Measurements from ENCODE around the gene AADAC.
"Not testable (repeated sequence)": the region's sequence is repeated elsewhere in the genome, so short reads cannot be mapped to it uniquely, and the experiment has no call there.

Gene AADAC

GRCh38 chr3:151777880-151778279 is 36.0 kb upstream of the AADAC start:
- no peaks in the 10 kb centered on the region for H3K4me1 Mint-ChIP-seq
- DNase-seq (ENCODE audit: low spot score in 2 of 2) (no peak), ATAC-seq (replicated peaks; ENCODE audit: extremely low read depth, poor library complexity, severe bottlenecking) (no peak)
- H3K36me3 Mint-ChIP-seq (ENCODE audit: insufficient read depth) = no peaks in the 10 kb centered on the region
- no peaks in the 10 kb centered on the region for H3K9me3 Mint-ChIP-seq
- no peak overlapping the region for H3K27ac Mint-ChIP-seq (ENCODE audit: low read depth)
- no peak overlapping the region for H3K4me3 Mint-ChIP-seq
- H3K27me3 Mint-ChIP-seq = peaks cover 28% of the 10 kb centered on the region

DNA sequence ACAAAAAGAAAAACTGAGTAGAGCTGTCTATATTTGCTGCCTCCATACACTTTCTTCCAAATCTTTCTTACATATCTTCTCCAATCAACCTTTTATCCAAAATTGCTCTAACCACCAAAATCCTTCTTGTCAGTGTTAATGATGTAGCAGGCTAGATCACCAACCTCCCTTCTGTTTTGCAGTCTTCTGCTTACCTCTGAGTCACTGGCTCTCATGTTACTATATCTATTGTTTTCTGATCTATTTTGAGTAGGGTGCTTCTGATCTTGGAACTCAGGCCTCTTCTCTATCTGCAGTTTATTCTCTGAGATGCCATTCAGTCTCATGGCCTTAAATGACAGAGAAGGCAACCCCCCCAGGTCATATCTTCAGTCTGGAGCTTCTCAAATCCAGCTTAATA is 26.3 kb upstream of the AADAC start:
- no peak overlapping the region for H3K4me3 Mint-ChIP-seq
- no peaks in the 10 kb centered on the region for H3K4me1 Mint-ChIP-seq
- H3K36me3 Mint-ChIP-seq (ENCODE audit: insufficient read depth) = no peaks in the 10 kb centered on the region
- H3K9me3 Mint-ChIP-seq = no peaks in the 10 kb centered on the region
- DNase-seq (ENCODE audit: low spot score in 2 of 2) (no peak), ATAC-seq (replicated peaks; ENCODE audit: extremely low read depth, poor library complexity, severe bottlenecking) (no peak)
- no peak overlapping the region for H3K27ac Mint-ChIP-seq (ENCODE audit: low read depth)
- no peaks in the 10 kb centered on the region for H3K27me3 Mint-ChIP-seq

- Mint-ChIP-seq H3K9me3 (no peaks in the 10 kb centered on the region), H3K4me3 (no peak overlapping the region), H3K36me3 (ENCODE audit: insufficient read depth) (no peaks in the 10 kb centered on the region), H3K27me3 (no peaks in the 10 kb centered on the region), H3K27ac (ENCODE audit: low read depth) (no peak overlapping the region), H3K4me1 (no peaks in the 10 kb centered on the region)
- DNase-seq (ENCODE audit: low spot score in 2 of 2) (no peak), ATAC-seq (replicated peaks; ENCODE audit: extremely low read depth, poor library complexity, severe bottlenecking) (no peak)
Observed at GRCh38 chr3:151788401-151788800, 25.5 kb upstream of the AADAC start.

GRCh38 chr3:151789853-151790463 is 24.0 kb upstream of the AADAC start:
- Mint-ChIP-seq H3K36me3 (ENCODE audit: insufficient read depth) (no peaks in the 10 kb centered on the region), H3K4me1 (no peaks in the 10 kb centered on the region), H3K27me3 (peaks cover 11% of the 10 kb centered on the region), H3K4me3 (no peak overlapping the region), H3K9me3 (no peaks in the 10 kb centered on the region), H3K27ac (ENCODE audit: low read depth) (no peak overlapping the region)
- ATAC-seq (replicated peaks; ENCODE audit: extremely low read depth, poor library complexity, severe bottlenecking) = no peak
- DNase-seq (ENCODE audit: low spot score in 2 of 2) = no peak

DNA sequence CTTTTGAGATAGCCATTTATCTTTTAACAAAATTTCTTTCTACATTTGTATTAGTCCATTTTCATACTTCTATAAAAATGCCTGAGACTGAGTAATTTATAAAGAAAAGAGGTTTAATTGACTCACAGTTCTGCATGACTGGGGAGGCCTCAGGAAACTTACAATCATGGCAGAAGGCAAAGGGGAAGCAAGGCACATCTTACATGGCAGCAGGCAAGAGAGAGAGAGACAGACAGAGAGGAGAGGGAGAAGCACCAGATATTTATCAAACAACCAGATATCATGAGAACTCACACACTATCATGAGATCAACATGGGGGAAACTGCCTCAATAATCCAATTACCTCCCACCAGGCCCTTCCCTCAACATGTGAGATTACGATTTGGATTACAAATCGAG is 23.2 kb upstream of the AADAC start:
- H3K27ac Mint-ChIP-seq (ENCODE audit: low read depth); H3K9me3 Mint-ChIP-seq; ATAC-seq (replicated peaks; ENCODE audit: extremely low read depth, poor library complexity, severe bottlenecking); H3K4me1 Mint-ChIP-seq; DNase-seq (ENCODE audit: low spot score in 2 of 2); H3K36me3 Mint-ChIP-seq (ENCODE audit: insufficient read depth); H3K4me3 Mint-ChIP-seq: not testable (repeated sequence)
- peaks cover 11% of the 10 kb centered on the region for H3K27me3 Mint-ChIP-seq

- Mint-ChIP-seq H3K4me1 (no peaks in the 10 kb centered on the region), H3K36me3 (ENCODE audit: insufficient read depth) (no peaks in the 10 kb centered on the region), H3K27me3 (peaks cover 11% of the 10 kb centered on the region), H3K4me3 (no peak overlapping the region), H3K27ac (ENCODE audit: low read depth) (no peak overlapping the region), H3K9me3 (no peaks in the 10 kb centered on the region)
- DNase-seq (ENCODE audit: low spot score in 2 of 2) (no peak), ATAC-seq (replicated peaks; ENCODE audit: extremely low read depth, poor library complexity, severe bottlenecking) (no peak)
Observed at GRCh38 chr3:151792411-151792810, 21.5 kb upstream of the AADAC start.

DNA sequence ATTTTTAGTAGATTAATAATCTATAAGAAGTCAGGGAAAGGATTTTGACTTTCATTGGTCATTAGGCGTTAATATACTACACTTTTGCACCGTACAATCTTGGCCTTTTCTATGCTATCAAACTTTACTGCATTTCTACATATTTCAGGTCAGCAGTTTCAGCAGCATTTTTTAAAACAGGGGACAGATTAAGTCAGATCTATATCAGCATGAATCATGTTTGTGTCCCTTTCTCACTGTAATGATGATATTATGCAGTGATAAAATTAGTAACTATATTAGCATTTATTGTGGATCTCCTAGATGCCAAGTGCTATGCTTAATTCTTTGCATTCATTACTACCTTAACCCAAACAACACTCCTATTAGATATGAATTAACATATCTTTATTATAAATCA is 20.3 kb upstream of the AADAC start:
- Mint-ChIP-seq H3K4me3 (no peak overlapping the region), H3K36me3 (ENCODE audit: insufficient read depth) (no peaks in the 10 kb centered on the region), H3K27ac (ENCODE audit: low read depth) (no peak overlapping the region), H3K9me3 (no peaks in the 10 kb centered on the region), H3K27me3 (peaks cover 11% of the 10 kb centered on the region), H3K4me1 (no peaks in the 10 kb centered on the region)
- DNase-seq (ENCODE audit: low spot score in 2 of 2) (no peak), ATAC-seq (replicated peaks; ENCODE audit: extremely low read depth, poor library complexity, severe bottlenecking) (no peak)

GRCh38 chr3:151794080-151794479 is 19.8 kb upstream of the AADAC start:
- no peak overlapping the region for H3K4me3 Mint-ChIP-seq
- ATAC-seq (replicated peaks; ENCODE audit: extremely low read depth, poor library complexity, severe bottlenecking) (no peak), DNase-seq (ENCODE audit: low spot score in 2 of 2) (no peak)
- H3K27me3 Mint-ChIP-seq = peaks cover 11% of the 10 kb centered on the region
- no peaks in the 10 kb centered on the region for H3K4me1 Mint-ChIP-seq
- H3K9me3 Mint-ChIP-seq = no peaks in the 10 kb centered on the region
- H3K27ac Mint-ChIP-seq (ENCODE audit: low read depth) = no peak overlapping the region
- no peaks in the 10 kb centered on the region for H3K36me3 Mint-ChIP-seq (ENCODE audit: insufficient read depth)

GRCh38 chr3:151795276-151795675 is 18.6 kb upstream of the AADAC start:
- ATAC-seq (replicated peaks; ENCODE audit: extremely low read depth, poor library complexity, severe bottlenecking) = no peak
- Mint-ChIP-seq H3K4me1 (no peaks in the 10 kb centered on the region), H3K27ac (ENCODE audit: low read depth) (no peak overlapping the region), H3K36me3 (ENCODE audit: insufficient read depth) (no peaks in the 10 kb centered on the region), H3K4me3 (no peak overlapping the region), H3K9me3 (no peaks in the 10 kb centered on the region), H3K27me3 (peaks cover 11% of the 10 kb centered on the region)
- DNase-seq (ENCODE audit: low spot score in 2 of 2) = no peak

- no peaks in the 10 kb centered on the region for H3K9me3 Mint-ChIP-seq
- peaks cover 11% of the 10 kb centered on the region for H3K27me3 Mint-ChIP-seq
- no peak for DNase-seq (ENCODE audit: low spot score in 2 of 2)
- H3K36me3 Mint-ChIP-seq (ENCODE audit: insufficient read depth) = no peaks in the 10 kb centered on the region
- no peak overlapping the region for H3K4me3 Mint-ChIP-seq
- no peaks in the 10 kb centered on the region for H3K4me1 Mint-ChIP-seq
- no peak overlapping the region for H3K27ac Mint-ChIP-seq (ENCODE audit: low read depth)
- ATAC-seq (replicated peaks; ENCODE audit: extremely low read depth, poor library complexity, severe bottlenecking) = no peak
Observed at GRCh38 chr3:151796105-151796680, 17.7 kb upstream of the AADAC start.

- Mint-ChIP-seq H3K27ac (ENCODE audit: low read depth) (no peak overlapping the region), H3K4me1 (no peaks in the 10 kb centered on the region), H3K27me3 (peaks cover 20% of the 10 kb centered on the region), H3K9me3 (no peaks in the 10 kb centered on the region), H3K4me3 (no peak overlapping the region), H3K36me3 (ENCODE audit: insufficient read depth) (no peaks in the 10 kb centered on the region)
- no peak for ATAC-seq (replicated peaks; ENCODE audit: extremely low read depth, poor library complexity, severe bottlenecking)
- no peak for DNase-seq (ENCODE audit: low spot score in 2 of 2)
Observed at GRCh38 chr3:151798466-151798865, 15.4 kb upstream of the AADAC start.

DNA sequence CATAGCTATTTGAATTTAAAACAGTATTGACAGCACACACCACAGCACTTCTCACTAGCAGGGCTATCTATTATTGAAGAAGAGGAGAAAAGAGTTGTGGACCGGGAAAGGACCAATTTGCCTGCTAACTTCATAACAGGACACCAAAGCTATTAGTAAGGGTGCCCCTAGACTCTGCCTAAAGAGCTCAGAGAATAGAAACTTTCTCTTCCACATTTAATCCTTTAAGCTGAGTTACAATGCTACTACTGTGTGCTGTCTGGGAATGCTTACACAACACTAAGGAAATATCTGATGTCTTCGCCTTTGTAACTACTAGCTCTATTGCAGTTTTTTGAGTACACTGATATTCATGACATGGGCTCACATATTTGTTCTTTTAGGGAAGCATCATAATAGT is 13.5 kb upstream of the AADAC start:
- Mint-ChIP-seq H3K4me1 (no peaks in the 10 kb centered on the region), H3K36me3 (ENCODE audit: insufficient read depth) (no peaks in the 10 kb centered on the region)

DNA sequence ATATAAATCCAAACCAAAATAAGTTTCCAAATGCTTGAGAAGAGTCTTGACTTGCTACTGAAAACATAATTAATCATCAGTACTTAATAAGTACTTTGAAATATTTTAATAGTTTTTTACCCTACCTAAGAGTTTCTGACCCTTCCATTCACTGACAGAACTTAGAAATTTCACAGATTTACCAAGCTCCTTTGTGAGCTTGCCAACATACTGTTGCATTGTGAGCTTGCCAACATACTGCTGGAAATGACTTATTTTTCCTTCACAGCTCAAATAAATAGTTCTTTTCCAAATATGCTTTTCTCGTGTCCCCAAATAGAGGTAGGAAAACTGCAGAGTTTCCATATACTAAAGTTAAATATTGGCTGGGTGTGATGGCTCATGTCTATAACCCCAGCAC is 9.6 kb upstream of the AADAC start:
- ATAC-seq (replicated peaks; ENCODE audit: extremely low read depth, poor library complexity, severe bottlenecking) = no peak
- no peak for DNase-seq (ENCODE audit: low spot score in 2 of 2)
- Mint-ChIP-seq H3K36me3 (ENCODE audit: insufficient read depth) (no peaks in the 10 kb centered on the region), H3K9me3 (peaks cover 17% of the 10 kb centered on the region), H3K27me3 (peaks cover 37% of the 10 kb centered on the region), H3K4me1 (no peaks in the 10 kb centered on the region), H3K27ac (ENCODE audit: low read depth) (no peak overlapping the region), H3K4me3 (no peak overlapping the region)

More for the DNA sequence above, 13.5 kb upstream of the AADAC start:
- no peak overlapping the region for H3K27ac Mint-ChIP-seq (ENCODE audit: low read depth)
- no peak overlapping the region for H3K4me3 Mint-ChIP-seq
- H3K9me3 Mint-ChIP-seq = no peaks in the 10 kb centered on the region
- ATAC-seq (replicated peaks; ENCODE audit: extremely low read depth, poor library complexity, severe bottlenecking) (no peak), DNase-seq (ENCODE audit: low spot score in 2 of 2) (no peak)
- H3K27me3 Mint-ChIP-seq = peaks cover 11% of the 10 kb centered on the region
